Measurements from ENCODE around the gene IGSF9.
A peak's percentile ranks its signal among the peaks of the same experiment; 100 is the strongest.

IGSF9 gene

GRCh38 chr1:159895836-159896545 is 49.4 kb downstream of the IGSF9 start:
- DNase-seq = peak; percentile 22

DNA sequence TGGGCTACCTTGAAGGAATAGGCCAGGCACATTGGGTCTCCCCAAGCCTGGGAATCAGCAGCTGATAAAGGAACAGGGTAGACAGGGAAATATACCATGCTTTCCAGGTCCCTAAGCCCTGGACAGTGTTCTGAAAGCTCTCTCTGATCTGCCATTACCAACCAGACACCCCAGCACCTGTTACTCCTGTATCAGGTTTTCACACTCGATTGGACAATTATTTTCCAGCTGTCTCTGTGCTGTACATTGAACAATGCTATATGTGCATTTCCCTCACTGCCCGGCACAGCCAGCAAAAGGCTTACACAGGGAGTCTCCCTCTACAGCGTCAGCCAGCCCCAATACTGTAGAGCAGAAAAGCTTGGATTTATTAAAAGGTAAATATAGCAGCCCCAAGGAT is 50.1 kb downstream of the IGSF9 start:
- DNase-seq = no peak

DNA sequence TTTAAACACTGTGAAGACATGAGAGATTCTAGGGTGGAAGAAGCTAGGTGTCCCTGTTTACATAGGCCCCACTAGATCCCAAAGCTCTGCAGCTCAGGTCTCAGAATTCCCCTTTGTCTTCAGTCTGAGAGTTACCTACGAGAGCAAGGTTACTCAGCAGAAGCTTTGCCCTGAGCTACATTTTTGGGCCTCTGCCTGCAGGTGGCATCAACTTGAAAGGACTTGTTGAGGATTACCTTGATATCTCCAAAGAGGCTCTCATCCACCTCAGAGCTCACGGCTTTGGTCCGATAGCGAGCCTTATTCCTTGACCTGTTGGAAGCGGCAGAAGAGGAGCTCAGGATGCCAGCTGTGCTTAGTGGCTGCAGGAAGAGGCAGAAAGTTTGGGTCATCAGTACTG is 52.5 kb downstream of the IGSF9 start:
- no peak for DNase-seq

DNA sequence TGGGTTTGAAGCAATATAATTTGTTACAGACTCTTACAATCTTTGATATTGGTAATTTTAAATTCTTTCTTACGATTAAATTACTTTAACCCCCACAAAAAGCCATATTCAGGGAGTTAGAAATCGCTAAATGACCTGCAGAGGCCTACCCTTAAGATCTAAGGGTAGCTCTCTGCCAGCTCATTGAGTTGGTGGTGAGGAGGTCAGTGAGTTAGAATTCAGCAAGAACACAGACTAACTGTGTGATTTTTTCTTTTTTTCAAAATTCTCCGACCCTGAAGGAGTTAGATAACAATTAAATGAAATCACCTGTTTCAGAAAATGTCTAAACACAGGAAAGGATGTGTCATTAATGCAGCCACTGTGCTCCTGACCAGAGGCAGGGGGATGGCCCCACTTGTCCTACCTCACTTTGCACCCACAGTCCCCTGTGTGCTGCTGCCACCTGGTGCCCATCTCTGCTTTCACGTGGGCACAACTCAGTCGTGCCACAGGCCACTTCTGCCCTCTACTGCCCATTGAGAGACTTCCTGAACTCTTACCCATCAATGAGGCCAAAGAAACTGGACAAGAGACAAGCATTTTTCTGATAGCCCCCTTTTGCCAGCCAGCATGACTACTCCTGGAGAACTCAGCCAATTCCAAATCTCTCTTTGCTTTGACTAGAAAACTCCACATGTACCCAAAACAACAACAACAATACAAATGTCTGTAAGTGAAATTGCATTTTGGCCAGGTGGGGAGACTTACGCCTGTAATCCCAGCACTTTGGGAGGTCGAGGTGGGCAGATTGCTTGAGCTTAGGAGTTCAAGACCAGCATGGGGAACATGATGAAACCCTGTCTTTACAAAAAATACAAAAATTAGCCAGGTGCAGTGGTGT is 53.9 kb downstream of the IGSF9 start:
- peak; percentile 93 for DNase-seq

GRCh38 chr1:159890390-159890789 is 55.0 kb downstream of the IGSF9 start:
- DNase-seq = no peak

GRCh38 chr1:159889821-159890252 is 55.6 kb downstream of the IGSF9 start:
- DNase-seq = peak; percentile 90

DNA sequence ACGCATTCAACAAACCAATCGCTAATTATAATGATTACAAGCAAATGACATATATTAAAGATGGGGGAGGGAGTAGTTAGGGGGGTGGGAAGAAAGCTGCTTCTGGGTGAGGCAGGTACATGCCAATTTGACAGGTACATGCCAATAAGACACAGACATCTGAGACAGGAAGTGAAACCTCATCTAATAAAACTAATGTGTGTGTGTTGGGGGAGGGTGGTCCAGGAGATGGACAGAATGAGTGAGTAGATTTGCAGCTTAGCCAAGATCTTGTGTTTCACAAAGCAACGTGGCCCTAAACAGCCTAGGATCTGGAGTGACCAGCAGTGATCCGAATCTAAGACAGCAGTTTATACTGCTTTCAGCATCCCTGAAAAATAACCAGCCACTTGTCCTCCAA is 56.2 kb downstream of the IGSF9 start:
- no peak for DNase-seq

DNA sequence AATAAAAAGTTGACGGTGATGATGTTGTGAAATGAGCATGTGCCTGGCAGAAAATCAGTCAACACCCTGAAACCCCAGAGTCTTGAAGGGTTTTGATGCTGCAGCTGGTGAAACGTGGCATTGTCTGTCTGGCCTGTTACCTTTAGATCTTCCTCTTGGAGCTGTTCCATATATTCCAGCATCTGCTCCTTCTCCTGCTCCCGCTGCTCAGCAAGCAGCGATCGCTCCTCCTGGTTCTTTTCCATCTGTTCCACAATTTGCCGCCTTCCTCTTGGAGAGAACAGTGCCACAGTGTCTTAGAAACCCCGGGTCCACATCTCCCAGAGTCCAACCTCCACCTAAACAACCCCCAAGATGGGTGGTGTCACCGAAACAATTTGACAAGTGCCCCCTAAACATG is 61.1 kb downstream of the IGSF9 start:
- no peak for DNase-seq

DNA sequence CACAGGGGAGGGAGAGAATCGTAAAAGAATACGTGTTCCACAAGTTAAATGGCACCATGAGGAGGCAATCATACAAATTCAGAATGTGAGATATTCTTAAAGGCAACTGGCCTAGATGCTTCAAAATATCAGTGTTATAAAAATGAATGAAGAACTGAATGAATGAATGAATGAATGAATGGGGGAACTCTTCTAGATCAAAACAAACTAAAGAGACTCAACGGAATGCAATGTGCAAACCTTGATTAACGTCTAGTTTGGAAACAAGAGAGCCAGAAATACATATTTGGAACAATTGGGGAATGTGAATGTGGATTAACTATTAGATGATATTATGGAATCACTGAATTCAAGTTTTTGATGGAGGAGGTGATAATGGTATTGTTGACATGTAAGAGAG is 62.3 kb downstream of the IGSF9 start:
- DNase-seq = no peak

- peak; percentile 68 for DNase-seq
Observed at GRCh38 chr1:159882527-159882862, 62.9 kb downstream of the IGSF9 start.

DNA sequence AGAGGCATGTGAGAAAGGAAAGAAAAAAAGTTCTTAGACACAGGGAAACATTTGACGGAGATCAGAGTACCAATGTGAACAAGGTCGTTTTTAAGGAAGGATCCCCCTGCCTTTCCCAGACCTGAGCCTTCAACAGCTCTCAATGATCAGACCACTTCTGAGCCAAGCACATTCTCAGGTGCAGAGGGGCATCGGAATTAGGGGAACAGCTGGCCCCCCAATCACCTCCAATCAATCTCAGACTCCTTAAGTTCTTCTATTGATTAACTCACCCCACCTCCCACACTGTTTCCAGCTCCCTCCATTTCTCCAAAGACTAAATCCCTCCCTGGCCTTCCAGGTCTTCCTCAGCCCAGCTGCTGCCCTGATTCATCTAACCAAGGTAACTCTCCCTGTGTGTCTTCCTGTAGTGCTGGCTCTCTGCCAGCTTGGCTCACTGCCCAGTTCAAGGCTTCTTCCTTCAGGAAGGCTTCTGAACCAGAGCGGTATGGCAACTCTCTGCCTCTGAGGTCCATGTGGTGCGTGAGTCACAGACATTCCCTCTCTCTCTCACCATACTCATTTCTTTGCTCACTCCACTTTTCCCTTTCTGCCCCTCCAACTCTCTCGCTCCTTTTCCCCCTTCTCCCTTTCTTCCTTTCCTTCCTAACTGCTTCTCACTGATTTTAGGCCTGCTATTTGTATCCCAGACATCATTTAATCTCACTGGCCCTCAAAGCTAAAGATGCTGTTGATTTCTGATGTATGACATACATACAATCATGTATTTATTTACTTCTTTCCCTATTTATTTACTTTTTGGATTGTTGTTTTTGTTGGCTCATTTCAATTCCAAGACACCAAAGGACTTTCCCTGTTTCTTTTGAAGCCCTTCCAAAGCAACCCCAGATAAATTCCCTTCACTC is 63.5 kb downstream of the IGSF9 start:
- DNase-seq = peak; percentile 77

GRCh38 chr1:159880430-159880829 is 65.0 kb downstream of the IGSF9 start:
- peak; percentile 73 for DNase-seq

GRCh38 chr1:159879977-159880376 is 65.4 kb downstream of the IGSF9 start:
- DNase-seq = peak; percentile 92

GRCh38 chr1:159879136-159879535 is 66.3 kb downstream of the IGSF9 start:
- DNase-seq = no peak

DNA sequence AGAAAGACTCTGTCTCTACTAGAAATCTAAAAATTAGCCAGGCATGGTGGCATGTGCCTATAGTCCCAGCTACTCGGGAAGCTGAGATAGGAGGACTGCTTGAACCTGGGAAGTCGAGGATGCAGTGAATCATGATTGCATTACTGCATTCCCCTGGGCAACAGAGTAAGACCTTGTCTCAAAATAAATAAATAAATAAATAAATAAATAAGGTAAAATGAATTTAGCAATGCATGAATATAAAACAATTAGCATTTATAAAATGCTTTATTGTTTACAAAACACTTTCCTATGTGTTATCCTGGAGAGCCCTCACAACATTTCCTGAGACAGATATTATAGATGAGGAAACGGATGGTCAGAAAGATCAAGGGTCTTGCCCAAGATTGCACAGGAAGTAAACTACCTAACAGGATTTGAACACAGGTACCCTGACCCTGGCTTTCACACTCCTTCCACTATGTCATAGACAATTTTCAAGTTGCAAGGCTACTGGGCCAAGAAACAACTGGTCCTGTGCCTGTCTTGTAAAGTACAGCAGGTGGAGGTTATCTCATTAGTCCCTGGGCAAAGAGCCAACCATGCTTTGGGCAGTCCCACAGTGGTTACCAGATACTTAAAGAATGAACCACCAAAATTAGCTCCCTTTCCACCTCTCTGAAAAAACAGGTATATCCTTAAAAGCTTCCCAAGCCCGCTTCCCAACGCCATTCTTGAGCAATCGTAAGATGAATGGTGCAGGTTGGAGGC is 67.5 kb downstream of the IGSF9 start:
- DNase-seq = no peak

Measured in suppressor macrophage treated with lipopolysaccharide for 4 hours (primary cell).